Measurements from ENCODE around the gene PDZRN4. TPM values are rescaled to one million over a fixed set of nuclear protein-coding genes. Genes with fewer than 3 reads are reported as not detected.

The PDZRN4 gene
- total RNA-seq, 4 donors from 2014 or later: 0.42 to 4.4 (median 2.4) TPM

- H3K4me1 ChIP-seq: no peaks in the 10 kb centered on the region
- H3K9me3 ChIP-seq: no peaks in the 10 kb centered on the region
- 94% methylated on average over 3 of the region's 3 CpGs for WGBS
- no peak for TF ChIP-seq EP300 (IDR thresholded peaks at IDR 0.05)
- TF ChIP-seq CTCF (IDR thresholded peaks at IDR 0.05): no peak
- H3K27ac ChIP-seq: no peak overlapping the region
- no peak for DNase-seq (ENCODE audit: low spot score in 2 of 2)
- no peaks in the 10 kb centered on the region for H3K36me3 ChIP-seq
- H3K27me3 ChIP-seq: no peaks in the 10 kb centered on the region
- no peak overlapping the region for H3K4me3 ChIP-seq
Measured at GRCh38 chr12:41438854-41439541, 250.9 kb downstream of the PDZRN4 start.

- DNase-seq (ENCODE audit: low spot score in 2 of 2): no peak
- Histone ChIP-seq H3K4me3 (no peak overlapping the region), H3K4me1 (no peaks in the 10 kb centered on the region), H3K27ac (no peak overlapping the region), H3K36me3 (no peaks in the 10 kb centered on the region), H3K9me3 (no peaks in the 10 kb centered on the region), H3K27me3 (no peaks in the 10 kb centered on the region)
- TF ChIP-seq POLR2AphosphoS5 (IDR thresholded peaks at IDR 0.05): no peak
- no peak for TF ChIP-seq POLR2A (IDR thresholded peaks at IDR 0.05)
- no peak for TF ChIP-seq CTCF (IDR thresholded peaks at IDR 0.05)
- TF ChIP-seq EP300 (IDR thresholded peaks at IDR 0.05): no peak
- WGBS: 62% methylated on average over 2 of the region's 2 CpGs
Measured at GRCh38 chr12:41439801-41440200, 251.7 kb downstream of the PDZRN4 start.

- Histone ChIP-seq H3K4me3 (no peak overlapping the region), H3K36me3 (no peaks in the 10 kb centered on the region), H3K9me3 (no peaks in the 10 kb centered on the region), H3K27ac (no peak overlapping the region), H3K27me3 (no peaks in the 10 kb centered on the region), H3K4me1 (no peaks in the 10 kb centered on the region)
- no peak for TF ChIP-seq POLR2AphosphoS5 (IDR thresholded peaks at IDR 0.05)
- TF ChIP-seq EP300 (IDR thresholded peaks at IDR 0.05): no peak
- TF ChIP-seq POLR2A (IDR thresholded peaks at IDR 0.05): no peak
- no peak for TF ChIP-seq CTCF (IDR thresholded peaks at IDR 0.05)
- DNase-seq (ENCODE audit: low spot score in 2 of 2): no peak
Measured at GRCh38 chr12:41441180-41441579, 253.1 kb downstream of the PDZRN4 start.

GRCh38 chr12:41442896-41443295, 254.8 kb downstream of the PDZRN4 start:
- TF ChIP-seq POLR2AphosphoS5 (IDR thresholded peaks at IDR 0.05) (no peak), POLR2A (IDR thresholded peaks at IDR 0.05) (no peak), CTCF (IDR thresholded peaks at IDR 0.05) (no peak), EP300 (IDR thresholded peaks at IDR 0.05) (no peak)
- no peak overlapping the region for H3K4me3 ChIP-seq
- H3K27ac ChIP-seq: no peak overlapping the region
- no peaks in the 10 kb centered on the region for H3K4me1 ChIP-seq
- H3K9me3 ChIP-seq: no peaks in the 10 kb centered on the region
- no peak for DNase-seq (ENCODE audit: low spot score in 2 of 2)
- H3K36me3 ChIP-seq: no peaks in the 10 kb centered on the region
- no peaks in the 10 kb centered on the region for H3K27me3 ChIP-seq

GRCh38 chr12:41443690-41444089, 255.6 kb downstream of the PDZRN4 start:
- no peaks in the 10 kb centered on the region for H3K9me3 ChIP-seq
- H3K27ac ChIP-seq: no peak overlapping the region
- TF ChIP-seq POLR2AphosphoS5 (IDR thresholded peaks at IDR 0.05) (no peak), EP300 (IDR thresholded peaks at IDR 0.05) (no peak)
- DNase-seq (ENCODE audit: low spot score in 2 of 2): no peak
- no peaks in the 10 kb centered on the region for H3K36me3 ChIP-seq
- no peaks in the 10 kb centered on the region for H3K4me1 ChIP-seq
- no peaks in the 10 kb centered on the region for H3K27me3 ChIP-seq
- WGBS: 76% methylated on average over 2 of the region's 2 CpGs
- H3K4me3 ChIP-seq: no peak overlapping the region

All from suprapubic skin (tissue), 4 donors.